Measurements from ENCODE around the gene IL1RAP.

The IL1RAP gene

GRCh38 chr3:190631295-190631694 is 117.4 kb downstream of the IL1RAP start:
- no peak overlapping the region for H3K27ac ChIP-seq (ENCODE audit: low read depth, low read length)
- no peak overlapping the region for H3K4me3 ChIP-seq (ENCODE audit: low read length)
- no peaks in the 10 kb centered on the region for H3K27me3 ChIP-seq (ENCODE audit: insufficient read depth, low read length)
- no peaks in the 10 kb centered on the region for H3K4me1 ChIP-seq (ENCODE audit: insufficient read depth, low read length)
- H3K36me3 ChIP-seq (ENCODE audit: insufficient read depth, low read length), result no peaks in the 10 kb centered on the region
- 91% methylated on average over 2 of the region's 2 CpGs for WGBS
- H3K9me3 ChIP-seq (ENCODE audit: insufficient read depth, low read depth, low read length), result no peaks in the 10 kb centered on the region
- no peak overlapping the region for H3K9ac ChIP-seq (ENCODE audit: low read depth, low read length)

DNA sequence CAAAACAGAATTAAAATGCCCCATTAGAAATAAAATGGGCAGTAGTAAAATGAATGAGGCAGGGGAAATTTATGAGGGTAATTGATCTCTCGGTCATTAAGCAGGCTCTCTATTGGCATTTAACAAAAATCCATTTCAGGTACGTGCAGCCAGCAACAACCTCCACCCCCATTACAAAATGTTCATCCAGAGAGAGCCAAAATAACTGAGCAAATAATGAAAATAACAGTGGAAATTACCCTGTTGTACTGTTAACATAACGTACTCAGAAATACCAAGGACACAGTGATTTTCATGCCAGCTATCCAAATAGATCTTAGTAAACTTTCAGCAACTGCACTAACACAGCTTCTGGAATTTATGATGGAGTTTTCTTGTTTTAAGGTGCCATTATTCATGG is 127.7 kb downstream of the IL1RAP start:
- H3K9ac ChIP-seq (ENCODE audit: low read depth, low read length), result no peak overlapping the region
- H3K9me3 ChIP-seq (ENCODE audit: insufficient read depth, low read depth, low read length), result no peaks in the 10 kb centered on the region
- 94% methylated on average over 3 of the region's 3 CpGs for WGBS
- H3K36me3 ChIP-seq (ENCODE audit: insufficient read depth, low read length), result no peaks in the 10 kb centered on the region
- H3K27me3 ChIP-seq (ENCODE audit: insufficient read depth, low read length), result no peaks in the 10 kb centered on the region
- peaks cover 26% of the 10 kb centered on the region for H3K4me1 ChIP-seq (ENCODE audit: insufficient read depth, low read length)
- H3K4me3 ChIP-seq (ENCODE audit: low read length), result no peak overlapping the region
- no peak overlapping the region for H3K27ac ChIP-seq (ENCODE audit: low read depth, low read length)

- 94% methylated on average over 6 of the region's 6 CpGs for WGBS
- Histone ChIP-seq H3K4me3 (ENCODE audit: low read length) (no peak overlapping the region), H3K4me1 (ENCODE audit: insufficient read depth, low read length) (peaks cover 30% of the 10 kb centered on the region), H3K27ac (ENCODE audit: low read depth, low read length) (no peak overlapping the region), H3K36me3 (ENCODE audit: insufficient read depth, low read length) (no peaks in the 10 kb centered on the region), H3K9me3 (ENCODE audit: insufficient read depth, low read depth, low read length) (no peaks in the 10 kb centered on the region), H3K27me3 (ENCODE audit: insufficient read depth, low read length) (no peaks in the 10 kb centered on the region), H3K9ac (ENCODE audit: low read depth, low read length) (no peak overlapping the region)
Measured at GRCh38 chr3:190642016-190642415, 128.1 kb downstream of the IL1RAP start.

DNA sequence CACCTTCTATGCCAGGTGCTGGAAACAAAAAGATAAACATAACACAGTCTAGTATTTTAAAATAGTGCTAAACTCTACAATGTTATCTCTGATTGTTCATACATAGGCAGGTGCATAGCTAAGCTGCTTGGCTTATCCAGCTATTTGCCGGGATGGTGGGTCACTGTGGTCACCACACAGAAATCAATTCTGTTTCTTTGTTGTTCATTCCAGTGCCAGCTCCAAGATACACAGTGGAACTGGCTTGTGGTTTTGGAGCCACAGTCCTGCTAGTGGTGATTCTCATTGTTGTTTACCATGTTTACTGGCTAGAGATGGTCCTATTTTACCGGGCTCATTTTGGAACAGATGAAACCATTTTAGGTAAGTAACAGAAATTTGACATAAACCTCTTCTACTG is 130.2 kb downstream of the IL1RAP start:
- H3K4me3 ChIP-seq (ENCODE audit: low read length), result no peak overlapping the region
- no peaks in the 10 kb centered on the region for H3K27me3 ChIP-seq (ENCODE audit: insufficient read depth, low read length)
- H3K27ac ChIP-seq (ENCODE audit: low read depth, low read length), result no peak overlapping the region
- H3K4me1 ChIP-seq (ENCODE audit: insufficient read depth, low read length), result peaks cover 35% of the 10 kb centered on the region
- H3K9me3 ChIP-seq (ENCODE audit: insufficient read depth, low read depth, low read length), result no peaks in the 10 kb centered on the region
- H3K36me3 ChIP-seq (ENCODE audit: insufficient read depth, low read length), result no peaks in the 10 kb centered on the region
- WGBS, result 92% methylated on average over 2 of the region's 2 CpGs
- no peak overlapping the region for H3K9ac ChIP-seq (ENCODE audit: low read depth, low read length)

DNA sequence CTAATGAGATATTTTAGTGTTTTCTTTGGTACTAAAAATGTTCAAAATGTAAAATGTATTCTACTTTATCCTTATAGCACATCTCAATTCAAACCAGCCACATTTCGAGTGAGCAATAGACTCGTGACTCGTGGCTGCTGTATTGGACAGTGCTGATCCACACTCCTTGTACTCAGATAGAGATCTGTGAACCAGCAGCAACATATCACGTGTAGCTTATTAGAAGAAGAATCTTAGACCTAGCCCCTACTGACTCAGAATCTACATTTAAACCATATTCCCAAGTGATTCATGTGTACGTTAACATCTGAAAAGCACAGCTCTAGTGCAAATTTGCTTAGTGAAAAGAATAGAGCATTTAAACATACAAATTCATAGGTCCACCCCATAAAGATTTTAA is 130.9 kb downstream of the IL1RAP start:
- no peaks in the 10 kb centered on the region for H3K27me3 ChIP-seq (ENCODE audit: insufficient read depth, low read length)
- peak overlapping the region; percentile 52 for H3K27ac ChIP-seq (ENCODE audit: low read depth, low read length)
- H3K36me3 ChIP-seq (ENCODE audit: insufficient read depth, low read length), result no peaks in the 10 kb centered on the region
- peaks cover 35% of the 10 kb centered on the region for H3K4me1 ChIP-seq (ENCODE audit: insufficient read depth, low read length)
- no peak overlapping the region for H3K4me3 ChIP-seq (ENCODE audit: low read length)
- 85% methylated on average over 5 of the region's 5 CpGs for WGBS
- H3K9me3 ChIP-seq (ENCODE audit: insufficient read depth, low read depth, low read length), result no peaks in the 10 kb centered on the region
- no peak overlapping the region for H3K9ac ChIP-seq (ENCODE audit: low read depth, low read length)

GRCh38 chr3:190645932-190646460 is 132.1 kb downstream of the IL1RAP start:
- H3K4me1 ChIP-seq (ENCODE audit: insufficient read depth, low read length), result peaks cover 35% of the 10 kb centered on the region
- H3K27me3 ChIP-seq (ENCODE audit: insufficient read depth, low read length), result no peaks in the 10 kb centered on the region
- WGBS, result 84% methylated on average over 3 of the region's 4 CpGs
- no peak overlapping the region for H3K9ac ChIP-seq (ENCODE audit: low read depth, low read length)
- H3K36me3 ChIP-seq (ENCODE audit: insufficient read depth, low read length), result no peaks in the 10 kb centered on the region
- H3K4me3 ChIP-seq (ENCODE audit: low read length), result peak overlapping the region; percentile 11; the same call in 1 of the 2 replicates
- H3K27ac ChIP-seq (ENCODE audit: low read depth, low read length), result peak overlapping the region; percentile 85
- H3K9me3 ChIP-seq (ENCODE audit: insufficient read depth, low read depth, low read length), result no peaks in the 10 kb centered on the region

- Histone ChIP-seq H3K36me3 (ENCODE audit: insufficient read depth, low read length) (no peaks in the 10 kb centered on the region), H3K4me3 (ENCODE audit: low read length) (no peak overlapping the region), H3K4me1 (ENCODE audit: insufficient read depth, low read length) (peaks cover 35% of the 10 kb centered on the region), H3K27ac (ENCODE audit: low read depth, low read length) (peak overlapping the region; percentile 85; the same call in 1 of the 2 replicates), H3K27me3 (ENCODE audit: insufficient read depth, low read length) (no peaks in the 10 kb centered on the region), H3K9ac (ENCODE audit: low read depth, low read length) (no peak overlapping the region), H3K9me3 (ENCODE audit: insufficient read depth, low read depth, low read length) (no peaks in the 10 kb centered on the region)
- WGBS, result 85% methylated on average over 2 of the region's 2 CpGs
Measured at GRCh38 chr3:190646996-190647395, 133.1 kb downstream of the IL1RAP start.

DNA sequence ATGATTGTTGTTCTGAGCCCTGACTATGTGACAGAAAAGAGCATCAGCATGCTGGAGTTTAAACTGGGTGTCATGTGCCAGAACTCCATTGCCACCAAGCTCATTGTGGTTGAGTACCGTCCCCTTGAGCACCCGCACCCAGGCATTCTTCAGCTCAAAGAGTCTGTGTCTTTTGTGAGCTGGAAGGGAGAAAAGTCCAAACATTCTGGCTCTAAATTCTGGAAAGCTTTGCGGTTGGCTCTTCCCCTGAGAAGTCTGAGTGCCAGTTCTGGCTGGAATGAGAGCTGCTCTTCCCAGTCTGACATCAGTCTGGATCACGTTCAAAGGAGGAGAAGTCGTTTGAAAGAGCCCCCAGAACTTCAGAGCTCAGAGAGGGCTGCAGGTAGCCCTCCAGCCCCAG is 142.0 kb downstream of the IL1RAP start:
- H3K27ac ChIP-seq (ENCODE audit: low read depth, low read length), result no peak overlapping the region
- no peak overlapping the region for H3K9ac ChIP-seq (ENCODE audit: low read depth, low read length)
- H3K9me3 ChIP-seq (ENCODE audit: insufficient read depth, low read depth, low read length), result no peaks in the 10 kb centered on the region
- WGBS, result 87% methylated on average over 5 of the region's 5 CpGs
- H3K4me1 ChIP-seq (ENCODE audit: insufficient read depth, low read length), result no peaks in the 10 kb centered on the region
- no peaks in the 10 kb centered on the region for H3K36me3 ChIP-seq (ENCODE audit: insufficient read depth, low read length)
- H3K4me3 ChIP-seq (ENCODE audit: low read length), result no peak overlapping the region
- no peaks in the 10 kb centered on the region; the same call in 1 of the 2 replicates for H3K27me3 ChIP-seq (ENCODE audit: insufficient read depth, low read length)

- Histone ChIP-seq H3K27me3 (ENCODE audit: insufficient read depth, low read length) (no peaks in the 10 kb centered on the region; the same call in 1 of the 2 replicates), H3K9ac (ENCODE audit: low read depth, low read length) (no peak overlapping the region), H3K4me3 (ENCODE audit: low read length) (no peak overlapping the region), H3K27ac (ENCODE audit: low read depth, low read length) (no peak overlapping the region), H3K36me3 (ENCODE audit: insufficient read depth, low read length) (no peaks in the 10 kb centered on the region), H3K9me3 (ENCODE audit: insufficient read depth, low read depth, low read length) (no peaks in the 10 kb centered on the region), H3K4me1 (ENCODE audit: insufficient read depth, low read length) (no peaks in the 10 kb centered on the region)
- WGBS, result 100% methylated on average over 1 of the region's 1 CpG
Measured at GRCh38 chr3:190658106-190658505, 144.2 kb downstream of the IL1RAP start.

GRCh38 chr3:190666821-190667220 is 152.9 kb downstream of the IL1RAP start:
- Histone ChIP-seq H3K4me3 (ENCODE audit: low read length) (no peak overlapping the region), H3K9me3 (ENCODE audit: insufficient read depth, low read depth, low read length) (no peaks in the 10 kb centered on the region), H3K4me1 (ENCODE audit: insufficient read depth, low read length) (no peaks in the 10 kb centered on the region), H3K9ac (ENCODE audit: low read depth, low read length) (no peak overlapping the region), H3K36me3 (ENCODE audit: insufficient read depth, low read length) (no peaks in the 10 kb centered on the region), H3K27ac (ENCODE audit: low read depth, low read length) (no peak overlapping the region), H3K27me3 (ENCODE audit: insufficient read depth, low read length) (no peaks in the 10 kb centered on the region)
- 91% methylated on average over 2 of the region's 2 CpGs for WGBS

GRCh38 chr3:190671658-190672057 is 157.8 kb downstream of the IL1RAP start:
- Histone ChIP-seq H3K9me3 (ENCODE audit: insufficient read depth, low read depth, low read length) (no peaks in the 10 kb centered on the region), H3K36me3 (ENCODE audit: insufficient read depth, low read length) (no peaks in the 10 kb centered on the region), H3K27ac (ENCODE audit: low read depth, low read length) (no peak overlapping the region), H3K27me3 (ENCODE audit: insufficient read depth, low read length) (no peaks in the 10 kb centered on the region), H3K9ac (ENCODE audit: low read depth, low read length) (no peak overlapping the region), H3K4me3 (ENCODE audit: low read length) (no peak overlapping the region), H3K4me1 (ENCODE audit: insufficient read depth, low read length) (no peaks in the 10 kb centered on the region)
- 64% methylated on average over 3 of the region's 4 CpGs for WGBS

GRCh38 chr3:190673148-190673547 is 159.3 kb downstream of the IL1RAP start:
- no peaks in the 10 kb centered on the region for H3K27me3 ChIP-seq (ENCODE audit: insufficient read depth, low read length)
- 92% methylated on average over 3 of the region's 3 CpGs for WGBS
- H3K4me3 ChIP-seq (ENCODE audit: low read length), result no peak overlapping the region
- no peak overlapping the region for H3K27ac ChIP-seq (ENCODE audit: low read depth, low read length)
- H3K9me3 ChIP-seq (ENCODE audit: insufficient read depth, low read depth, low read length), result no peaks in the 10 kb centered on the region; the same call in 1 of the 2 replicates
- no peaks in the 10 kb centered on the region for H3K36me3 ChIP-seq (ENCODE audit: insufficient read depth, low read length)
- no peaks in the 10 kb centered on the region for H3K4me1 ChIP-seq (ENCODE audit: insufficient read depth, low read length)
- H3K9ac ChIP-seq (ENCODE audit: low read depth, low read length), result no peak overlapping the region
